ENCODE data around the gene RNF187. TPM values are rescaled to one million over a fixed set of nuclear protein-coding genes. Genes with fewer than 3 reads are reported as not detected.
A peak's percentile ranks its signal among the peaks of the same experiment; 100 is the strongest.

Gene RNF187
- total RNA-seq, 1 experiment from 2014 or later, result 63.4 TPM

GRCh38 chr1:228543396-228543795 lies 56.2 kb downstream of the RNF187 start:
- Histone ChIP-seq H2BK20ac (ENCODE audit: low read depth, low read length, poor library complexity, severe bottlenecking) (no peak overlapping the region), H4K8ac (replicated peaks; ENCODE audit: insufficient read length, low read depth, low read length) (no peak overlapping the region), H2BK12ac (ENCODE audit: insufficient read length, low read depth, low read length) (no peak overlapping the region), H4K91ac (ENCODE audit: insufficient read length, low read depth, low read length) (no peak overlapping the region), H3K56ac (ENCODE audit: insufficient read length, low read depth, low read length) (no peak overlapping the region), H3K23me2 (ENCODE audit: insufficient read length, low read depth, low read length, poor library complexity, severe bottlenecking) (no peaks in the 10 kb centered on the region), H3K4ac (ENCODE audit: low read depth, low read length) (no peak overlapping the region), H3K9me3 (ENCODE audit: control insufficient read depth, low read depth, low read length) (no peaks in the 10 kb centered on the region), H4K20me1 (ENCODE audit: control insufficient read depth, insufficient read depth, insufficient read length) (no peaks in the 10 kb centered on the region), H2BK120ac (ENCODE audit: low read depth, low read length, poor library complexity, severe bottlenecking) (no peak overlapping the region), H3K9ac (ENCODE audit: extremely low read depth, insufficient read length, low read length) (no peak overlapping the region), H4K5ac (ENCODE audit: insufficient read length, low read depth, low read length) (no peak overlapping the region), H3K18ac (ENCODE audit: insufficient read length, low read depth, low read length) (no peak overlapping the region), H3K27ac (ENCODE audit: insufficient read length, low read depth, low read length) (no peak overlapping the region), H2AFZ (ENCODE audit: low read length) (no peak overlapping the region), H3K27me3 (ENCODE audit: insufficient read depth, low read length) (peaks cover 78% of the 10 kb centered on the region), H3K4me1 (ENCODE audit: insufficient read depth, low read length) (no peaks in the 10 kb centered on the region), H3K4me2 (ENCODE audit: insufficient read depth, insufficient read length, low read length) (no peak overlapping the region), H3K79me2 (ENCODE audit: insufficient read depth, low read length) (no peaks in the 10 kb centered on the region), H3K14ac (ENCODE audit: insufficient read depth, low read length) (no peak overlapping the region), H2BK15ac (ENCODE audit: low read depth, low read length) (no peak overlapping the region), H3K23ac (ENCODE audit: insufficient read length, low read depth, low read length) (no peak overlapping the region), H2BK5ac (ENCODE audit: insufficient read length, low read length) (no peak overlapping the region), H2AK5ac (ENCODE audit: insufficient read length, low read length) (no peak overlapping the region), H3T11ph (ENCODE audit: low read length) (no peak overlapping the region), H3K79me1 (ENCODE audit: insufficient read depth, low read depth, low read length, poor library complexity, severe bottlenecking) (no peaks in the 10 kb centered on the region)
- Mint-ChIP-seq H3K27ac (peak overlapping the region in 1 of 3 experiments; percentile 70; a peak in 1 of 7 replicates), H3K36me3 (ENCODE audit: insufficient read depth in 1 of 3, low read depth in 3 of 3) (no peaks in the 10 kb centered on the region; a peak in 1 of 7 replicates), H3K4me3 (no peak overlapping the region), H3K9me3 (peaks cover 66 to 80% of the 10 kb centered on the region in 2 experiments), H3K4me1 (peaks cover 0 to 18% of the 10 kb centered on the region in 2 experiments; a peak in 1 of 4 replicates), H3K27me3 (ENCODE audit: low read depth) (peaks cover 100% of the 10 kb centered on the region)
- no peak for DNase-seq
- WGBS (ENCODE audit: extremely low coverage, insufficient read length, low lambda C conversion rate), result no CpG with 5 or more reads among the region's 3 CpGs
- TF ChIP-seq CTCF (conservative IDR thresholded peaks at IDR 0.05), result no peak

Measured in H9 (cell line).